Activated gamma-delta T cell treated with anti-CD3 and anti-CD28 coated beads, Interleukin-2, amount 50 U/mL, for 16 hours (primary cell): ENCODE measurements around the gene EPHB2.

Source experiments
- DNase-seq: peaks from one replicate; pipeline ENCODE4 v3.0.0-alpha.2; 2020; ENCODE audit warnings: low read depth

Gene EPHB2

GRCh38 chr1:22860883-22861385, 150.3 kb downstream of the EPHB2 start:
- DNase-seq: no peak

GRCh38 chr1:22861764-22862440, 151.3 kb downstream of the EPHB2 start:
- DNase-seq: no peak

GRCh38 chr1:22862752-22863151, 152.1 kb downstream of the EPHB2 start:
- DNase-seq: no peak

GRCh38 chr1:22863766-22864165, 153.1 kb downstream of the EPHB2 start:
- DNase-seq: no peak

- no peak for DNase-seq
Measured at GRCh38 chr1:22864886-22865285, 154.2 kb downstream of the EPHB2 start.

- no peak for DNase-seq
Measured at GRCh38 chr1:22865736-22866135, 155.1 kb downstream of the EPHB2 start.

- DNase-seq: no peak
Measured at GRCh38 chr1:22866868-22867267, 156.2 kb downstream of the EPHB2 start.

GRCh38 chr1:22868331-22868730, 157.7 kb downstream of the EPHB2 start:
- DNase-seq: no peak

GRCh38 chr1:22869325-22869724, 158.7 kb downstream of the EPHB2 start:
- DNase-seq: no peak

GRCh38 chr1:22870201-22870871, 159.7 kb downstream of the EPHB2 start:
- no peak for DNase-seq

GRCh38 chr1:22872981-22873664, 162.5 kb downstream of the EPHB2 start:
- no peak for DNase-seq

GRCh38 chr1:22874785-22875184, 164.1 kb downstream of the EPHB2 start:
- DNase-seq: no peak

GRCh38 chr1:22875241-22875640, 164.6 kb downstream of the EPHB2 start:
- no peak for DNase-seq

GRCh38 chr1:22875841-22876240, 165.2 kb downstream of the EPHB2 start:
- no peak for DNase-seq

- no peak for DNase-seq
Measured at GRCh38 chr1:22876359-22877111, 165.9 kb downstream of the EPHB2 start.

GRCh38 chr1:22877112-22877915, 166.7 kb downstream of the EPHB2 start:
- DNase-seq: no peak

GRCh38 chr1:22877980-22878379, 167.3 kb downstream of the EPHB2 start:
- DNase-seq: no peak

GRCh38 chr1:22878626-22879025, 168.0 kb downstream of the EPHB2 start:
- no peak for DNase-seq

GRCh38 chr1:22879445-22879844, 168.8 kb downstream of the EPHB2 start:
- no peak for DNase-seq

- DNase-seq: no peak
Measured at GRCh38 chr1:22880174-22880601, 169.5 kb downstream of the EPHB2 start.

GRCh38 chr1:22883406-22883805, 172.8 kb downstream of the EPHB2 start:
- no peak for DNase-seq
